Measurements from ENCODE around the gene UPP2. TPM values are rescaled to one million over a fixed set of nuclear protein-coding genes. Genes with fewer than 3 reads are reported as not detected.

The UPP2 gene
- total RNA-seq, 1 donor from 2014 or later: not detected

DNA sequence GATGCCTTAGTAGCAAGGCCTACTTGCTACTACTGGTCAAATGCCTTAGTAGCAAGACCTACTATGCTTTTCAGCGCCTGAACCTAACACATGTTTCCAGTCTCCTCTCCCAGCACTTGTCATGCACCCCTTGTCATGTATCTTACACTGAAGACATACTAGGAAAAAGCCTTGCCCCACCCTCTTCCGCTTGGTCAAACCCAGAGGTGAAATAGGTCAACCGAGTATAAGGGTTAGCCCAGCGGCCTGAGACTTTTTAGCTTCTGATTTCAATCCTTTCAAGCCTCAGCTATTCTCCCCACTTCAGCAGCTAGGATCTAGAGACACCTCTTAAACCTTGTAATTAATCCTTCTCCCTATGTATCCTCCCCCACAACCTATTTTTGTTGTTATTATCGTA, 73.3 kb downstream of the UPP2 start:
- Mint-ChIP-seq H3K4me3 (no peak overlapping the region), H3K9me3 (no peaks in the 10 kb centered on the region), H3K4me1 (no peaks in the 10 kb centered on the region), H3K36me3 (ENCODE audit: low read depth) (no peaks in the 10 kb centered on the region), H3K27ac (ENCODE audit: unreplicated experiment) (no peak overlapping the region), H3K27me3 (ENCODE audit: low read depth) (no peaks in the 10 kb centered on the region)
- DNase-seq (ENCODE audit: low read depth, low spot score): no peak
- TF ChIP-seq, protein P1, sequence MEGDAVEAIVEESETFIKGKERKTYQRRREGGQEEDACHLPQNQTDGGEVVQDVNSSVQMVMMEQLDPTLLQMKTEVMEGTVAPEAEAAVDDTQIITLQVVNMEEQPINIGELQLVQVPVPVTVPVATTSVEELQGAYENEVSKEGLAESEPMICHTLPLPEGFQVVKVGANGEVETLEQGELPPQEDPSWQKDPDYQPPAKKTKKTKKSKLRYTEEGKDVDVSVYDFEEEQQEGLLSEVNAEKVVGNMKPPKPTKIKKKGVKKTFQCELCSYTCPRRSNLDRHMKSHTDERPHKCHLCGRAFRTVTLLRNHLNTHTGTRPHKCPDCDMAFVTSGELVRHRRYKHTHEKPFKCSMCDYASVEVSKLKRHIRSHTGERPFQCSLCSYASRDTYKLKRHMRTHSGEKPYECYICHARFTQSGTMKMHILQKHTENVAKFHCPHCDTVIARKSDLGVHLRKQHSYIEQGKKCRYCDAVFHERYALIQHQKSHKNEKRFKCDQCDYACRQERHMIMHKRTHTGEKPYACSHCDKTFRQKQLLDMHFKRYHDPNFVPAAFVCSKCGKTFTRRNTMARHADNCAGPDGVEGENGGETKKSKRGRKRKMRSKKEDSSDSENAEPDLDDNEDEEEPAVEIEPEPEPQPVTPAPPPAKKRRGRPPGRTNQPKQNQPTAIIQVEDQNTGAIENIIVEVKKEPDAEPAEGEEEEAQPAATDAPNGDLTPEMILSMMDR (conservative IDR thresholded peaks at IDR 0.05): no peak

DNA sequence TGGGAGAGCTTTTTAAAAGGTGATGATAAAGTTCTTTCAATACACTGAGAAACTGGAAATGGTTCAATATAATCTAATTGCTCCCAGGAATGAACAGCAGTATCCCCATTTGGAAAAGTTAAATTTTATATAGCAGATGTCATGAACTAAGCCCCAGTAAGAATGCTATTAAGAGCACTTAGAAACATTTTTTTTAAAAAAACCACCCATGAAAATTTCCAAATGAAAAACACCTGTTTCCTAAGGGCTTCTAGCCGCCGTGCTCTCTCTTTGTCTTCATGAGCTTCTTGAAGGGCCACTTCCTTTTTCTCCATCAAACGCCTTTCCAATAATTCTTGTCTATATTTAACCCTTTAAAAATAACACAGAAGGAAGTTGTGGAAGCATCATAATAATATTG, 77.0 kb downstream of the UPP2 start:
- no peak for DNase-seq (ENCODE audit: low read depth, low spot score)
- Mint-ChIP-seq H3K4me1 (peaks cover 14% of the 10 kb centered on the region), H3K36me3 (ENCODE audit: low read depth) (no peaks in the 10 kb centered on the region), H3K27ac (ENCODE audit: unreplicated experiment) (no peak overlapping the region), H3K27me3 (ENCODE audit: low read depth) (peaks cover 7% of the 10 kb centered on the region), H3K9me3 (no peaks in the 10 kb centered on the region), H3K4me3 (no peak overlapping the region)
- TF ChIP-seq, protein P1 (conservative IDR thresholded peaks at IDR 0.05): no peak

DNA sequence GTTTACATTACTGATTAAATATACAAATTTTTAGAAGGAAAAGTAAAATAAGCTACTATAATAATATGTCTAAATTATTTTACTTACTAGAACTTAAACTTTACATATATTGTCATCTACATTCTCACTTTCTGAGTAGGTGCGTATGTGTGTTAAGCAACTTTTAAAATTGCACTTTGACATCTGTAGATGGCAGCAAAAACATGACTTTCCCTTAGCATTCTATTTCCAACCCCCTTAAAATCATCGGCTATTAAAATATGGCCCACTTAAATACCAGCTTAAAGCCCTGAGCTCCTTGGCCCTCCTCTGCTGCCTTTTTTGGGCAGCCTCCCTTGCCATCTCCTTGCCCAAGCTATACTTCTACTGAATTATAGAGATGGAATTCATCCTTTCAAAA, 78.0 kb downstream of the UPP2 start:
- H3K4me3 Mint-ChIP-seq: no peak overlapping the region
- no peaks in the 10 kb centered on the region for H3K9me3 Mint-ChIP-seq
- DNase-seq (ENCODE audit: low read depth, low spot score): no peak
- H3K27ac Mint-ChIP-seq (ENCODE audit: unreplicated experiment): no peak overlapping the region
- TF ChIP-seq, protein P1 (conservative IDR thresholded peaks at IDR 0.05): peak; percentile 58
- H3K4me1 Mint-ChIP-seq: peaks cover 18% of the 10 kb centered on the region
- H3K27me3 Mint-ChIP-seq (ENCODE audit: low read depth): peaks cover 7% of the 10 kb centered on the region
- H3K36me3 Mint-ChIP-seq (ENCODE audit: low read depth): no peaks in the 10 kb centered on the region

DNA sequence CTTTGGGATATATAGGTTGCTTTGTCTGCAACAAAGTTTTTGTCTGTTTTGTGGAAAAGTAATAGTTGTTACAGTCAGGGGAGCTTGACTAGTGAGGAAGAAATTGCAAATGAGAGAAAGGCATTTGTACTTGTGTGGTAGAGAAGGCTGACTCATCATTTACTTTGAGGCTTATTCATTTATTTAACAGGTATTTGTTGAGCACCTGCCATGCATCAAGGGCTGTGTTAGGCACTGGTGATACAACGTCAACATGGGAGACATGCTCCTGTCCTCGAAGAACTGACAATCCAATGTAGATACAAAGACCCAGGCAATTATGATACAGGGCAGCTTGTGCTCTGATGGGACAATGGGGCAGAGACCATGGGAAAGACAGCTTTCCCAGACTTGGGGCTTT, 79.5 kb downstream of the UPP2 start:
- H3K4me3 Mint-ChIP-seq: no peak overlapping the region
- no peak overlapping the region for H3K27ac Mint-ChIP-seq (ENCODE audit: unreplicated experiment)
- DNase-seq (ENCODE audit: low read depth, low spot score): no peak
- H3K9me3 Mint-ChIP-seq: no peaks in the 10 kb centered on the region
- TF ChIP-seq, protein P1 (conservative IDR thresholded peaks at IDR 0.05): no peak
- H3K36me3 Mint-ChIP-seq (ENCODE audit: low read depth): no peaks in the 10 kb centered on the region
- H3K4me1 Mint-ChIP-seq: peaks cover 27% of the 10 kb centered on the region
- H3K27me3 Mint-ChIP-seq (ENCODE audit: low read depth): peaks cover 7% of the 10 kb centered on the region

DNA sequence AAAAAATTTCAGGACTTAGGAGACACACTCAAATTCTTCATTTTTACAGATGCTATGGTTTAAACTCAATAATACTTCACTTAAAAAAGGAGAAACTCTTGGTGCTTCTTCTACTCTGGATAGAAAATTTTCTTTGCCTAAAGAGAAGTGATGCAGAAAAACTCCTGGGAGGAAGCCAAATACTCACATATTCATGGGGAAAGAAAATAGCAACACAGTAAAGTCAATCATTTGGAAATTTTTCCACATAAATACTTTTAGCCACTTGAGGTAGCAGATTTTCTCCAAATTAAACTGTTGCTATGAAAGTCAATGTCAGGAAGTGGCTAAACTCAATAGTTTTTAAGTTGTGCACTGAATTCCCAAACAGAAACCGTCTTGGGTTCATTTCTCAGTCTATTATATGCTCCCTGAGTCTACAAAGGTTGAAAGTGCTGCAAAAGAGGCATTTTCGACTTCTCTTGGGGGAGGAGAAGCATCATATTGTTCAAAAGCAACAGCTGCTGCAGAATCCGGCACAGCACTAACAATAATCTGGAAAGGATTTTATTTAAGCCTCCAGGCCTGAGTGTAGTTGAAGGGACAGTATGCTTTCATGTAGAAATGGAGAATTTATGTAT, 81.1 kb downstream of the UPP2 start:
- TF ChIP-seq, protein P1 (conservative IDR thresholded peaks at IDR 0.05): no peak
- no peaks in the 10 kb centered on the region for H3K36me3 Mint-ChIP-seq (ENCODE audit: low read depth)
- H3K27ac Mint-ChIP-seq (ENCODE audit: unreplicated experiment): no peak overlapping the region
- H3K27me3 Mint-ChIP-seq (ENCODE audit: low read depth): peaks cover 7% of the 10 kb centered on the region
- H3K4me1 Mint-ChIP-seq: peaks cover 27% of the 10 kb centered on the region
- no peaks in the 10 kb centered on the region for H3K9me3 Mint-ChIP-seq
- no peak overlapping the region for H3K4me3 Mint-ChIP-seq
- no peak for DNase-seq (ENCODE audit: low read depth, low spot score)

All from neural crest cell (in vitro differentiated cells).